B cell (primary cell): Measurements from ENCODE around the gene AQP5. TPM values are rescaled to one million over a fixed set of nuclear protein-coding genes. Genes with fewer than 3 reads are reported as not detected.
A peak's percentile ranks its signal among the peaks of the same experiment; 100 is the strongest.

Source experiments
- ATAC-seq: fragments of 200-7000 bp; cut with Tn5 transposase; one replicate; pipeline ENCODE4 v1.10.0; 2021; ENCODE audit warnings: low read depth, mild to moderate bottlenecking, moderate number of reproducible peaks, moderate library complexity
- CTCF ChIA-PET: fragments of 350-600 bp; sonication (Branson Sonifier 250); formaldehyde crosslinking; loops from one replicate; lab custom pipeline; 2021; ENCODE audit warnings: antibody characterized with exemption, inconsistent platforms; lab: Charles Lee
- POLR2A ChIA-PET: fragments of 350-600 bp; sonication (Branson Sonifier 250); formaldehyde crosslinking; loops from one replicate; lab custom pipeline; 2021; ENCODE audit warnings: antibody characterized with exemption; lab: Charles Lee
- DNase-seq: peaks from one replicate; pipeline ENCODE4 v3.0.0; 2013
- H2AFZ ChIP-seq: 2 replicates; pipeline ENCODE4 v1.6.1; 2012; ENCODE audit warnings: mild to moderate bottlenecking, low read depth, low read length; ENCODE audit not compliant: insufficient read depth, poor library complexity, severe bottlenecking
- H3K27ac ChIP-seq, 2 donors: 1 replicate in 1 of 2; 2 replicates in 1 of 2; pipeline ENCODE4 v1.5.1; 2012 to 2013; ENCODE audit warnings: low read length in 2 of 2, mild to moderate bottlenecking in 2 of 2, moderate library complexity in 1 of 2
- H3K27me3 ChIP-seq, 4 experiments: fragments of 200-600 bp in 1 of 4; sonication (generic) in 1 of 4; replicated peaks in 1 of 4; 1 replicate in 2 of 4; 2 replicates in 2 of 4; pipeline versions ENCODE4 v1.6.1 to v1.7.0; 2013 to 2016; ENCODE audit warnings: low read length in 3 of 4, mild to moderate bottlenecking in 2 of 4, mixed read lengths in 1 of 4, moderate library complexity in 1 of 4; ENCODE audit not compliant: insufficient read depth in 4 of 4, control insufficient read depth in 3 of 4; ENCODE audit errors: control extremely low read depth in 1 of 4
- H3K36me3 ChIP-seq, 2 experiments: replicated peaks in 1 of 2; 1 replicate in 1 of 2; 2 replicates in 1 of 2; pipeline versions ENCODE4 v1.6.1 to v1.7.1; 2013; ENCODE audit warnings: low read length in 1 of 2; ENCODE audit not compliant: insufficient read depth in 2 of 2, control insufficient read depth in 1 of 2; ENCODE audit errors: control extremely low read depth in 1 of 2, extremely low read depth in 1 of 2
- H3K4me1 ChIP-seq, 2 donors: fragments of 200-600 bp in 1 of 2; sonication (generic) in 1 of 2; 1 replicate in 1 of 2; 2 replicates in 1 of 2; pipeline versions ENCODE4 v1.5.1 to v1.6.1; 2013 to 2017; ENCODE audit warnings: low read length in 2 of 2; ENCODE audit not compliant: control insufficient read depth in 2 of 2, insufficient read depth in 2 of 2
- H3K4me2 ChIP-seq: replicated peaks from 2 replicates; pipeline ENCODE3; 2012; ENCODE audit warnings: mild to moderate bottlenecking, low read depth, low read length; ENCODE audit not compliant: poor library complexity, severe bottlenecking
- H3K4me3 ChIP-seq, 5 experiments: fragments of 200-600 bp in 1 of 5; sonication (generic) in 1 of 5; 1 replicate in 3 of 5; 2 replicates in 2 of 5; pipeline versions ENCODE4 v1.5.1 to v1.7.0; 2011 to 2016; ENCODE audit warnings: low read length in 4 of 5, mild to moderate bottlenecking in 4 of 5, low read depth in 2 of 5, control low read depth in 1 of 5, moderate library complexity in 1 of 5; ENCODE audit not compliant: insufficient read depth in 1 of 5; ENCODE audit errors: control extremely low read depth in 1 of 5, extremely low read depth in 1 of 5
- H3K79me2 ChIP-seq: fragments of 200-600 bp; sonication (generic); one replicate; pipeline ENCODE4 v1.6.0; 2016; ENCODE audit warnings: low read length; ENCODE audit not compliant: control insufficient read depth, insufficient read depth
- H3K9ac ChIP-seq: fragments of 200-600 bp; sonication (generic); 2 replicates; pipeline ENCODE4 v1.6.1; 2017; ENCODE audit warnings: mild to moderate bottlenecking, low read length, moderate library complexity
- H3K9me3 ChIP-seq, 3 donors: one replicate each; pipeline versions ENCODE4 v1.6.1 to v1.7.1; 2013; ENCODE audit warnings: low read length in 2 of 3; ENCODE audit not compliant: control insufficient read depth in 2 of 3, insufficient read depth in 1 of 3; ENCODE audit errors: control extremely low read depth in 1 of 3
- H4K20me1 ChIP-seq: 2 replicates; pipeline ENCODE4 v1.6.0; 2012; ENCODE audit warnings: mild to moderate bottlenecking, low read length; ENCODE audit not compliant: insufficient read depth, control insufficient read depth, poor library complexity, severe bottlenecking
- H3K27ac Mint-ChIP-seq: one replicate; pipeline ENCODE4 v1.8.0; 2021; ENCODE audit warnings: mixed read lengths
- H3K27me3 Mint-ChIP-seq: one replicate; pipeline ENCODE4 v1.8.0; 2021; ENCODE audit warnings: mixed read lengths
- H3K4me1 Mint-ChIP-seq: one replicate; pipeline ENCODE4 v1.8.0; 2021; ENCODE audit warnings: mixed read lengths
- H3K4me3 Mint-ChIP-seq: one replicate; pipeline ENCODE4 v1.8.0; 2021; ENCODE audit warnings: mixed read lengths
- H3K9me3 Mint-ChIP-seq: one replicate; pipeline ENCODE4 v1.8.0; 2022; ENCODE audit warnings: mixed read lengths; ENCODE audit not compliant: insufficient read depth
- CTCF ChIP-seq: fragments of 200-600 bp; IDR thresholded peaks from one replicate; pipeline ENCODE4 v1.8.0; 2022; ENCODE audit warnings: antibody characterized with exemption, mild to moderate bottlenecking
- EZH2 ChIP-seq: IDR thresholded peaks from 2 replicates; pipeline ENCODE4 v1.6.1; 2012; ENCODE audit warnings: borderline replicate concordance, low read depth, mild to moderate bottlenecking, moderate library complexity, low read length; ENCODE audit not compliant: insufficient read depth, poor library complexity, severe bottlenecking
- WGBS: methylation state at CpG from one replicate; pipeline ENCODE4 v1.1.5; 2013; ENCODE audit warnings: missing lambda C conversion rate; ENCODE audit not compliant: insufficient coverage; 5-methylcytosine and 5-hydroxymethylcytosine counted together
- intact Hi-C: fragments of 100-400 bp; cut with micrococcal nuclease; formaldehyde crosslinking; loops from one replicate; pipeline ENCODE4 v1.10.0; 2022
- polyA plus RNA-seq: library from polyadenylated mRNA; depleted of rRNA; stranded (reverse); fragments of >200 nt; gene quantifications from 2 replicates; pipeline ENCODE4 v1.2.3, GENCODE V29; 2012
- total RNA-seq, 2 donors: library from RNA; stranded (reverse); fragments of 120-200 nt in 1 of 2; gene quantifications; 1 replicate in 1 of 2; 2 replicates in 1 of 2; pipeline versions ENCODE4 v1.2.3 to v1.2.4, GENCODE V29; 2013 to 2022

The AQP5 gene
- total and polyA plus RNA-seq, 2 donors (not counting 1 experiment from before 2014, with no cell fraction given), result not detected

DNA sequence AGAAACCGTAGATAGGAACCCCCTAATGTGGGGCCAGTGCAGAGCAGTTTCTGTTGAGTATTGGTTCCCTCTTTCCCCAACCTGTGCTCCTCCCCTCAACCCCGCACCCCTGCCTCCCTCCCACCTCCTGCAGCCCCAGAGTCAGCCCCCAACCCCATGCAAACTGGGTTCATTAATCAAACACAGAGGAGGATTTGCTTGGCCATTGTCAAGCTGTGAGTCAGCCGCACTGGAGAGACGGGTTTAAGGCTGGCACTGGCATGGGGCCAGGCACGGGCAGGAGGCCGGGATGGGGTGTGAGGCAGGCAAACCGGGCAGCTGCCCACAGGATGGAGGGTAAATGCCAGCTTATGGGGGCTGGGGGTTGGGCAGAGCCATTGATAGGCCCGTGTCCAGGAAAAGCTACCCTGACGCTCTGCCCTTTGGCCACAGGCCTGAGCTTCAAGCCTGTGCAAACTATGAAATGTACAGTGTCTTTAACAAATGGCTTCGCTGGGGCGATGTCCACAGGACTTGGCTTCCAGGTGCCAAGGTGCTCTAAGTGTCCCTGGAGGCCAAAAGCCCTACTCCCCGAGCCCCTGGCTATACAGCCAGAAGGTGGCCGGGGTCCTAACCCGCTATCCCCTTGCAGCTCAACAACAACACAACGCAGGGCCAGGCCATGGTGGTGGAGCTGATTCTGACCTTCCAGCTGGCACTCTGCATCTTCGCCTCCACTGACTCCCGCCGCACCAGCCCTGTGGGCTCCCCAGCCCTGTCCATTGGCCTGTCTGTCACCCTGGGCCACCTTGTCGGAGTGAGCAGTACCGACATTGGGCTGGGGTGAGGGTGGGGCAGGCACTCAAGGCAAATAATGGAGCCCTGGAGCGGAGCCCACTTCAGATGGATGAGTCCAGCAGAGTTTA lies 1.4 kb downstream of the AQP5 start:
- Histone ChIP-seq H3K27ac (no peak overlapping the region), H3K4me3 (no peak overlapping the region), H3K27me3 (peaks cover 0 to 72% (median 25%) of the 10 kb centered on the region in 4 experiments), H3K36me3 (no peaks in the 10 kb centered on the region), H3K9me3 (peaks cover 0 to 2% (median 0%) of the 10 kb centered on the region in 3 donors), H3K79me2 (no peaks in the 10 kb centered on the region), H2AFZ (no peak overlapping the region), H3K4me2 (no peak overlapping the region), H3K9ac (no peak overlapping the region), H3K4me1 (peaks cover 14 to 27% of the 10 kb centered on the region in 2 donors), H4K20me1 (no peaks in the 10 kb centered on the region)
- intact Hi-C loops, result no loop called here
- Mint-ChIP-seq H3K4me3 (peak overlapping the region; percentile 37), H3K27me3 (peaks cover 62% of the 10 kb centered on the region), H3K27ac (no peak overlapping the region), H3K9me3 (no peaks in the 10 kb centered on the region), H3K4me1 (peaks cover 14% of the 10 kb centered on the region)
- no peak for DNase-seq
- ChIA-PET POLR2A (no interaction called here), CTCF (interaction anchor here (1.2 to 2.3 kb wide), 4 partner anchors 16 to 108 kb away, joined by 3 to 10 read pairs (median 4); no protein-coding TSS in a partner anchor)
- 92% methylated on average over 17 of the region's 21 CpGs for WGBS
- no peak for ATAC-seq
- TF ChIP-seq CTCF, result no peak
- no peak for TF ChIP-seq EZH2
